ENCODE measurements around the gene MAPK8IP1.
"Not testable (repeated sequence)": the region's sequence is repeated elsewhere in the genome, so short reads cannot be mapped to it uniquely, and the experiment has no call there.

MAPK8IP1 gene

GRCh38 chr11:45885274-45885920, at the start of gene MAPK8IP1:
TSS of gene MAPK8IP1 (plus strand) at chr11:45885651. CDS start at chr11:45885821, 170 bp downstream.
- TF ChIP-seq, protein P1, sequence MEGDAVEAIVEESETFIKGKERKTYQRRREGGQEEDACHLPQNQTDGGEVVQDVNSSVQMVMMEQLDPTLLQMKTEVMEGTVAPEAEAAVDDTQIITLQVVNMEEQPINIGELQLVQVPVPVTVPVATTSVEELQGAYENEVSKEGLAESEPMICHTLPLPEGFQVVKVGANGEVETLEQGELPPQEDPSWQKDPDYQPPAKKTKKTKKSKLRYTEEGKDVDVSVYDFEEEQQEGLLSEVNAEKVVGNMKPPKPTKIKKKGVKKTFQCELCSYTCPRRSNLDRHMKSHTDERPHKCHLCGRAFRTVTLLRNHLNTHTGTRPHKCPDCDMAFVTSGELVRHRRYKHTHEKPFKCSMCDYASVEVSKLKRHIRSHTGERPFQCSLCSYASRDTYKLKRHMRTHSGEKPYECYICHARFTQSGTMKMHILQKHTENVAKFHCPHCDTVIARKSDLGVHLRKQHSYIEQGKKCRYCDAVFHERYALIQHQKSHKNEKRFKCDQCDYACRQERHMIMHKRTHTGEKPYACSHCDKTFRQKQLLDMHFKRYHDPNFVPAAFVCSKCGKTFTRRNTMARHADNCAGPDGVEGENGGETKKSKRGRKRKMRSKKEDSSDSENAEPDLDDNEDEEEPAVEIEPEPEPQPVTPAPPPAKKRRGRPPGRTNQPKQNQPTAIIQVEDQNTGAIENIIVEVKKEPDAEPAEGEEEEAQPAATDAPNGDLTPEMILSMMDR (IDR thresholded peaks at IDR 0.05; ENCODE audit: control extremely low read depth, extremely low read depth, low read depth, missing control alignments) = no peak
- CTCF ChIA-PET = no interaction called here
- POLR2A ChIA-PET = no interaction called here
- peak; percentile 86 for DNase-seq (ENCODE audit: extremely low spot score)

DNA sequence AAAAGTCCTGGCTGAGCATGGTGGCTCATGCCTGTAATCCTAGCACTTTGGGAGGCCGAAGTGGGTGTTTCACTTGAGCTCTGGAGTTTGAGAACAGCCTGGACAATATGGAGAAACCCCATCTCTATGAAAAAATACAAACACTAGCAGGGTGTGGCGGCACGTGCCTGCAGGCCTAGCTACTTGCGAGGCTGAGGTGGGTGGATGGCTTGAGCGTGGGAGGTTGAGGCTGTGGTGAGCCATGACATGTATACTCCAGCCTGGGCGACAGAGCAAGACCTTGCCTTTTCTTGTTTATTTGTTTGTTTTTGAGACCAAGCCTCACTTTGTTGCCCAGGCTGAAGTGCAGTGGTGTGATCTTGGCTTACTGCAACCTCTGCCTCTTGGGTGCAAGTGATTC, 46.2 kb upstream of the MAPK8IP1 start:
- CTCF ChIA-PET = no interaction called here
- no peak for DNase-seq (ENCODE audit: extremely low spot score)
- POLR2A ChIA-PET = no interaction called here
- TF ChIP-seq, protein P1 (IDR thresholded peaks at IDR 0.05; ENCODE audit: control extremely low read depth, extremely low read depth, low read depth, missing control alignments) = no peak

- DNase-seq (ENCODE audit: extremely low spot score); CTCF ChIA-PET; POLR2A ChIA-PET: not testable (repeated sequence)
Observed at GRCh38 chr11:45840251-45840650, 45.2 kb upstream of the MAPK8IP1 start.

DNA sequence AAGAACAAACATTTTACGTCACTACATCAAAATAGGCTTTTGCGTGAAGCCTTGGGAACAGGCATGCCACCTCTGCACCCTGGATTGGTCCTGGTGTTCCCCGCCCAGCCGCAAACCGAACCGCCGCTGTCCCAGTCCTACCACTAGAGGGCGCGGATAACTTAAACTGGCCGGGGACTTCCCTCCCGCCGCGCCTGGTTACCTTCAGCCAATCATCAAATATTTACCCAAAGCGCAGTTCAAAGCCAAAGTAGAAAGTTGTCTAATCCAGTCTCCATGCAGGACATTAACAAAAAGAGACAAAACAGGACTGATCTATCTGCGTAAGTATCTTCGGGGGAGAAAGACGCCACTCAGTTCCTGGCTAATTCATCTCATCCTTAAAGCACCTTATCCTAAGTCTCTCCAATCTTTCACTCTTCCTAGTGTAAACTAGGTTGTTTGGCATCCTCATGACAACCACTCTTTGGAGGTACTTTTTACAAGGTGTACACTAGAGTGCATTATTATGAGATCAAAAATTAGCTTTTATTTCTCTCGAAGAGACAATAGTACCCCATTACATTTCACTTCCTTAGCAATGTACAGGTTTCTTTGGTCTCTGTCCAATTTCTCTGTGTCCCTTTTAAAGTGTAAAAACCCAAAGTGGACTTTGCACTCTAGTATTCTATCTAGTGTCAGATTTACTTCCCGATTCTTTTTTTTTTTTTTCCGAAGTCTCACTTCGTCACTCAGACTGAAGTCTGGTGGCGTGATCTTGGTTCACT, 42.1 kb upstream of the MAPK8IP1 start:
- TF ChIP-seq, protein P1 (IDR thresholded peaks at IDR 0.05; ENCODE audit: control extremely low read depth, extremely low read depth, low read depth, missing control alignments) = peak; percentile 89
- POLR2A ChIA-PET = no interaction called here
- CTCF ChIA-PET = interaction anchor here (0.6 to 3.8 kb wide), 17 partner anchors 10 to 188 kb away, joined by 3 to 66 read pairs (median 5); partner anchors contain the start of gene SLC35C1
- peak; percentile 85 for DNase-seq (ENCODE audit: extremely low spot score)

- CTCF ChIA-PET = interaction anchor here (1.1 to 2.9 kb wide), 7 partner anchors 9 to 162 kb away, joined by 3 to 21 read pairs (median 4); no protein-coding TSS in a partner anchor
- TF ChIP-seq, protein P1 (IDR thresholded peaks at IDR 0.05; ENCODE audit: control extremely low read depth, extremely low read depth, low read depth, missing control alignments) = no peak
- DNase-seq (ENCODE audit: extremely low spot score) = no peak
- POLR2A ChIA-PET = no interaction called here
Observed at GRCh38 chr11:45844822-45845578, 40.5 kb upstream of the MAPK8IP1 start.

DNA sequence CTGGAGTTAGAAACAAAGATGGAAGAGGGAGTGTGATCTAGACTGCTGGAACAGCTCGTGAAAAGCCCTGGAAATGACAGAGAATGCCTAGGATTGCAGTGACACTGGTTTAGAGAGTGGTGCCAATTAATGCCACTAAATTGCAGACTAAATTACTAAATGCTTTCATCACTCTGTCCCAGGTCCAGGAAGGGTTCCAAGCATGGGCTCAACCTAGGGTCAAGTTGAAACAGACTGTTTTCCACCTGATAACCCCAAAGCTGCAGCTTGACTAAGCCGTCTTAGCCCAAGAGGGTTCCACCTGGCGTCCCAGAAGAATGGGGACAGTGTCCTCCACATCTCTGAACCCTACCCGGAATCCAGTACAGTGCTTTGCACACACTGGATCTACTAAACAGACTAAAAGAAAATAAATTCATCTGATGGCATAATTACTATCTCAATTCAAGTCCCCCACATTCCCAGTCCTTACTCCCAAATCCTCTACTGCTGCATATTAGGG, 39.2 kb upstream of the MAPK8IP1 start:
- CTCF ChIA-PET = interaction anchor here (0.9 to 2.9 kb wide), 11 partner anchors 8 to 221 kb away, joined by 3 to 21 read pairs (median 4); no protein-coding TSS in a partner anchor
- TF ChIP-seq, protein P1 (IDR thresholded peaks at IDR 0.05; ENCODE audit: control extremely low read depth, extremely low read depth, low read depth, missing control alignments) = no peak
- no peak for DNase-seq (ENCODE audit: extremely low spot score)
- POLR2A ChIA-PET = interaction anchor here (0.7 kb wide), 1 partner anchor 19 kb away, joined by 3 read pairs; no protein-coding TSS in a partner anchor

All from GM10248 (cell line).